ENCODE measurements around the gene SYNE3.

The SYNE3 gene

DNA sequence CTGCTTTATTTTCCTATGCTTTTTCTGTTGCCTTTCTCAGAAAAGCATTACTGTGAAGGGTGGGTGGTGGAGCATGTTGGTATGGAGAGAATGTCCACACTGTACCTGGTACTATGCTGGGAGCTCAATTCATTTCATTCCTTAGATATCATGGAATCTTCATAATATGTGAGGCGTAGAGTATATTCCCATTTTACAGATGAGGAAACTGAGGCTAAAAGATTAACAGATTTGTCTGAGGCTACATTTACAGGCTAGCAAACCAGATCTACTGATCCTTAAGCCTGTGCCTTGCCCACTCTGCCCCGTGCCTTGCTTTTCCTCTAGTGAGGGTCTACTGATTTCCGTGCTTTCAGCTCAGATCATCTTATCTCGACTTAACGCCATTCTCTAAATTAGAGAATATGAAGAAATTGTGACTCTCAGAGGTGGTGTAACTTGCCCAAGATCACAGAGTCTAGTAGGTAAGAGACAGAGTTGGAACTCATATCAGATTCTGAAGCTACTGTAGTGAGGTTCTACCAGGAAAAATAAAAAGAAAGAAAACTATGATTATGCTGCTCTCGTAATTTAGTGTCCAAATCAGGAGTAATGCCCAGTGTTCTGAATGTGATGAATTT is 23.9 kb upstream of the SYNE3 start:
- no peak overlapping the region for H3K4me3 ChIP-seq (ENCODE audit: low read depth, low read length)

DNA sequence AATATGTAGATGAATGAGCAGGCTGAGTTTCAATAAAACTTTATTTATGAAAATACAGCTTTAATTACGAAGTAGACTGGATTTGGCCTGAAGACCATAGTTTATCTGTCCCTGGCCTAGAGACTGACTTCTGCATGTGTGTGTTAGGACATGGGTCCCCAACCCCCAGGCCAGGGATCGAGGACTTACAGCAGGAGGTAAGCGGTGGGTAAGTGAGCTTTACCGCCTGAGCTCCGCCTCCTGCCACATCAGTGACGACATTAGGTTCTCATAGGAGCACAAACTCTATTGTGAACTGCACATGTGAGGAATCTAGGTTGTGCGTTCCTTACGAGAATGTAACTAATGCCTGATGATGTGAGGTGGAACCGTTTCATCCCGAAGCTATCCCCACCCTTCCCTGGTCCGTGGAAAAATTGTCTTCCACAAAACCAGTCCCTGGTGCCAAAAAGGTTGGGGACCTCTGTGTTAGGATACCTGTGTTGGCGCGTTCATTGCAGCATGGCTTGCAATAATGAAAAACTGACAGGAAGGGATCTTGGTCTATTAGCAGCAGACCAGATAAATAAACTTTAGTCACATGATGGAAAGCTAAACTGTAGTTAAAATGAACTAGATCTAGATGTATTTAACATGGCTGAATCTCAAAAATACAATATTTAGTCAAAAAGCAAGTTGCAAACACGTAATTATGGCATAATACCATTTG is 22.5 kb upstream of the SYNE3 start:
- H3K4me3 ChIP-seq (ENCODE audit: low read depth, low read length), result no peak overlapping the region

DNA sequence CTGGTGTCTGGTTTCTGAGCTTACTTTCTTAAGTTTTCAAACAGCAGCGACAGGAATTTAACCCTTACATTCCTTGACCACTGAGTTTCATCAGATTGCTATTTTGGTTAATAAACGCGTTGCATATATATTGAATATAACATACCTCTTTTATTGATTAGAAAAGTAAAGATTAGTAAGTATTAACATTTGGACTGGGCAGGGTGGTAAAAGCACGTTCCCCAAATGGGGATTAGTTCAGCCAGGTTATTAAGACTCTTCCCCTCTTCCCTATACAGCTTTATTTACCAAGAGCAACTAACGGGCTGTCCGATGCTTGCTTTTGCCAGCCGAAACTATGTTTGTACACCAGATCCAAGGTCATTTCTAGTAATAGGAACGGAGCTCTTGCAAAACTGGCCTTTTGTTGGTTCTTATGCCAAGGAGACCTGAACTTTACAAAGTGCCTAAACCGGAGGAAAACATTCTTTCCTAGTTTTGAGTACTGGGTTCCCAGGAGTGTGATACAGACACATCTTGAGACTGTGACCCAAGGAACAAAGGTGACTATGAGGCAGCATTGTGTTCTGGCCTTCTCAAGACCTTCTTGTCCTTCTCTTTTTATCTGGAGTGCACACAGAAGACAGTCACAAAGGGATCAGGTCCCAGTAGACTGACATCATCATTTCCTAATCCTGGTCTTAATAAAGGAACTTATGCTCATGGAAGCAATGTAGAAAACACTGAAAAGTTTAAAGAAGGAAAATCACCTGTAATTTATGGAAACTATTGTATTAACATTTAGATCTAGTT is 21.0 kb upstream of the SYNE3 start:
- no peak overlapping the region for H3K4me3 ChIP-seq (ENCODE audit: low read depth, low read length)

GRCh38 chr14:95536671-95537070 is 20.2 kb upstream of the SYNE3 start:
- H3K4me3 ChIP-seq (ENCODE audit: low read depth, low read length), result no peak overlapping the region

DNA sequence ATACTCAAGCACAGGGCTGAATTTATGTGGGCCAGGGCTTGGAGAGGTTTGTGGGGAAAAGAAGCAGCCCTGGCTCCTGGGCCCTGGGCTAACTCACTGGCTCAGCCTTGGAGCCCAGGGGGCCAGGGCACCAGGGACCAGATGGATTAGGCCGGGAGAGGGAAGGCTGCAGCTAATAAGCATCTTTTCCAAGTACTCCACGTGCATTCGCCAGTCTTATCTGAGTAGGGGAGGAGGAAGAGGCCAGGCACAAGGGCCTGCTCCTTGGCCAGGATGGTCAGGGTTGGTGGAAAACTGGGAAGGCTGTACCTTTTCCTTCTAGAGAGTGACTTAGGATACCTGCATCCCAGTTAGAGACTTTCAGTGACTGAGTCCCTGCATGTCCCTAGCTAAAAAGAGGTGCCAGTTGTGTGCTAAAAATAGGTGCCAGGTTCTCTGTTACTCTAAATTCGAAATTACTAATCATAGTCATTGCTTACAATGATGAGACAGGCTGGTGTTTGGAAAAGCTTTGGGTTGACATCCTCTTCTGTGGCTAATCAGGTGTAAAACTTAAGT is 19.7 kb upstream of the SYNE3 start:
- H3K4me3 ChIP-seq (ENCODE audit: low read depth, low read length), result peak overlapping the region; percentile 89

- H3K4me3 ChIP-seq (ENCODE audit: low read depth, low read length), result peak overlapping the region; percentile 89
These were observed 19.0 kb upstream of the SYNE3 start for GRCh38 chr14:95535226-95536021.

GRCh38 chr14:95534299-95535225 is 18.1 kb upstream of the SYNE3 start, which contains the start of gene GLRX5:
Gene GLRX5 (plus strand): TSS chr14:95535050. CDS start chr14:95535090, 40 bp downstream.
- H3K4me3 ChIP-seq (ENCODE audit: low read depth, low read length), result peak within 1 kb of the TSS; percentile 89

GRCh38 chr14:95533822-95534221 is 17.4 kb upstream of the SYNE3 start:
- peak overlapping the region; percentile 89 for H3K4me3 ChIP-seq (ENCODE audit: low read depth, low read length)

DNA sequence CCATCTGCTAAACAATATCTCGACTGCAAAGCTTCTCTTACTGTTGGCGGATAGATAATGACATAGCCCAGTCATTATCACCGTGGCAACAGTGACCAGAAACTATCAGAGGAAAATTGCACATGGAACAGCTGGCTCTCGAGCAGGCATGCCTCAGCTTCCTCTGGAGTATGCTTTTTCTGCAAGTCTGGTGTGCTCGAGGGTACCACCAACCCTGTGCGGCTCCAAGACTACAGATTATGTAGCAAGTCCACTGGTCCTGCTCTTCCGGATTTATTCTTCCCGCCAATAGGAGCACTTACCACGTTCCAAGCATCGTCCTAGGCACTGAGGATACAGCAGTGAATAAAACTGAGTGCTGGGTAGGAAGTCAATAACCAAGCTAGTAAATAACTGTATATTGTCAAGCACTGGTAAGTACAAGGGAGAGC is 17.0 kb upstream of the SYNE3 start:
- peak overlapping the region; percentile 89 for H3K4me3 ChIP-seq (ENCODE audit: low read depth, low read length)

GRCh38 chr14:95531969-95532368 is 15.5 kb upstream of the SYNE3 start:
- H3K4me3 ChIP-seq (ENCODE audit: low read depth, low read length), result no peak overlapping the region

GRCh38 chr14:95531473-95531872 is 15.0 kb upstream of the SYNE3 start:
- no peak overlapping the region for H3K4me3 ChIP-seq (ENCODE audit: low read depth, low read length)

- no peak overlapping the region for H3K4me3 ChIP-seq (ENCODE audit: low read depth, low read length)
These were observed 14.2 kb upstream of the SYNE3 start for GRCh38 chr14:95530473-95531276.

GRCh38 chr14:95529216-95529615 is 12.8 kb upstream of the SYNE3 start:
- no peak overlapping the region for H3K4me3 ChIP-seq (ENCODE audit: low read depth, low read length)

GRCh38 chr14:95527387-95528002 is 11.0 kb upstream of the SYNE3 start:
- no peak overlapping the region for H3K4me3 ChIP-seq (ENCODE audit: low read depth, low read length)

DNA sequence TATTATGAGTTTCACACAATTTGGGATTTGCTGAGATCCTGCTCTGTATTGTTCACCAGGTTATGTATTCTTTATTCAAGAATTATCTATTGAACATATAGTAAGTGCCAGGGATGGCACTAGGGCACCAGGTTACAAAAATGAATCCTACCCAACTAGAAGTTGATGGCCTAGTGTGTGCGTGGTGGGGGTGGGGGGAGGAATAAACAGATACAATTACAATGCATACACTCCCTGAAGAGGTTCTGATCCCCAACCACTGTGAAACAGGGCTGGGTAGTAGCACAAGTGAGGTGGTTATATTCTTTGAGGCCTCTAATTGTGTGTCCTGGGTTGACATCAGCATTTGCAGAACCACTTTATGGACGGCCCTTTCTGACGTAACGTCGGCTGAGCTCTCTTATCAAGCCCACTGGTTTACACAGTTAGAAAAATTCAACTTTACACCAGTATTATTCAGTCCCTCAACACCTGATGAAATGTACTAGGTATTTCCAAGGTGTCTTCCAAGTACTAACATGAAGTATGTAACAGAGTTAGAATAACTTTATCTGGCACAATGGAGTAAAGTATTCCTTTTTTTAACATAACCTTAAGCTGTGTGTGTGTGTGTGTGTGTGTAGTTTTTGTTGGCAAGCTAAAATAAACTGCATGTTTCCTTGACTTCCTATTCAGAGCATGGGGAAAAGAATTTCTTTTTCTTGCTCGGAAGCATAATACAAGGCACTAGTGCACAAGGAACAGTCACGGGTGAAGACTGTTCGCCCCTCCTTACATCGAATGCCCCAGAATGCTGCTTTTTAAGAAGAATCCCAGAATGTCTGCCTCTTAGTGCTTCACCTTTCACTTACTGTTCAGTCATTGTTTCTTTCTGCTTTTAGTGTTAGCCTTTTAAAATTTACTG is 10.3 kb upstream of the SYNE3 start:
- no peak overlapping the region for H3K4me3 ChIP-seq (ENCODE audit: low read depth, low read length)

- H3K4me3 ChIP-seq (ENCODE audit: low read depth, low read length), result no peak overlapping the region
These were observed 9.5 kb upstream of the SYNE3 start for GRCh38 chr14:95525999-95526398.
